Measurements from ENCODE around the gene PMAIP1. TPM values are rescaled to one million over a fixed set of nuclear protein-coding genes. Genes with fewer than 3 reads are reported as not detected.

The PMAIP1 gene
- total RNA-seq, 2 experiments from 2014 or later = 54.7 to 64.7 TPM

DNA sequence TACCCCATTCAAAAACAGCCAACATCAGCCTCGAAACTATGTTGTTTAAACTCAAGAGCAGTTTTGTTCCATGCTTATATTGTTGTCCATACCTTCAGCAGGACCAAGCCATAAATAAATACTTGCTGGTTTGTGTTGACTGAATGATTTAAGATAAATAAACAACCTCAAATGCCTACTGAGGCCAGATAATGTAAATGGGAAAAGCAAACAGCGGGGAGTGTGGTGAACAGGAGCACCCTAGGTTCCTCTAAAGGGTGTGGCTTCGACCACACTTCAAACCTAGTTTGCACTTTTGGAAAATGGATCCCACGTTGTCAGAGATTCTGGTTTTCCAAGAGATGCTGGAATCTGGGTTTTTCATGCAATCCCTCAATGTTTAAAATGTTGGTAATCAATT, 1.7 kb upstream of the PMAIP1 start:
- Mint-ChIP-seq H3K27me3 (no peaks in the 10 kb centered on the region), H3K4me1 (peaks cover 31% of the 10 kb centered on the region), H3K4me3 (peak overlapping the region; percentile 86), H3K27ac (no peak overlapping the region), H3K36me3 (peaks cover 28% of the 10 kb centered on the region), H3K9me3 (ENCODE audit: low read depth) (no peaks in the 10 kb centered on the region)
- ATAC-seq (no peak), DNase-seq (no peak)
- CTCF ChIA-PET = interaction anchor here (1.7 kb wide), 1 partner anchor 60 kb away, joined by 6 read pairs; no protein-coding TSS in a partner anchor

DNA sequence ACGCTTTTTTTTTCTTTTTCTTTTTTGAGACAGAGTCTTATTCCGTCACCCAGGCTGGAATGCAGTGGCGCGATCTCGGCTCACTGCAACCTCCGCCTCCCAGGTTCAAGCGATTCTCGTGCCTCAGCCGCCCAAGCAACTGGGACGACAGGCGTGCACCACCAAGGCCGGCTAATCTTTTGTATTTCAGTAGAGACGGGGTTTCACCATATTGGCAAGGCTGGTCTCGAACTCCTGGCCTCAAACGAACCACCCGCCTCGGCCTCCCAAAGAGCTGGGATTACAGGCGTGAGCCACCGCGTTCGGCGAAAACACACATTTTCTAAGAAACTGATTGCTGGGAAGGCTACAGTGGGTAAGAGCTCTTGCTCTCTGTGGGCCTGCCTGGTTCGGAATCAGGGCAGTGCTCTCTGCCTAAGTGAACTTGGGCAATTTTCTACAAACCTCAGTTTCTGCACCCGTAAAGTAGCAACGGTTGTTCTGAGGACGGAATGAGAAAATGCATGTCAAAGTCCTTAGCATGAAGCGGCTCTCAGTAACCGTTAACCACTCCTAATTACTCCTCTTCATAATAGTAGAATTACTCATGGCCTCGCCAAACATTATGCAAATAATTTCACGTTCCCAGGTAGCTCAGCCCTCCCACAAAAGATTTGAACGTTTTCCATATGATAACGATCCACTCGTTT, 1.0 kb upstream of the PMAIP1 start:
- no peak for ATAC-seq
- H3K27me3 Mint-ChIP-seq = no peaks in the 10 kb centered on the region
- DNase-seq = no peak
- peak overlapping the region; percentile 86 for H3K4me3 Mint-ChIP-seq
- H3K36me3 Mint-ChIP-seq = peaks cover 31% of the 10 kb centered on the region
- no peaks in the 10 kb centered on the region for H3K9me3 Mint-ChIP-seq (ENCODE audit: low read depth)
- peaks cover 33% of the 10 kb centered on the region for H3K4me1 Mint-ChIP-seq
- CTCF ChIA-PET = interaction anchor here (1.1 to 1.7 kb wide), 4 partner anchors 14 to 61 kb away, joined by 4 to 6 read pairs (median 6); no protein-coding TSS in a partner anchor
- H3K27ac Mint-ChIP-seq = peak overlapping the region; percentile 96

DNA sequence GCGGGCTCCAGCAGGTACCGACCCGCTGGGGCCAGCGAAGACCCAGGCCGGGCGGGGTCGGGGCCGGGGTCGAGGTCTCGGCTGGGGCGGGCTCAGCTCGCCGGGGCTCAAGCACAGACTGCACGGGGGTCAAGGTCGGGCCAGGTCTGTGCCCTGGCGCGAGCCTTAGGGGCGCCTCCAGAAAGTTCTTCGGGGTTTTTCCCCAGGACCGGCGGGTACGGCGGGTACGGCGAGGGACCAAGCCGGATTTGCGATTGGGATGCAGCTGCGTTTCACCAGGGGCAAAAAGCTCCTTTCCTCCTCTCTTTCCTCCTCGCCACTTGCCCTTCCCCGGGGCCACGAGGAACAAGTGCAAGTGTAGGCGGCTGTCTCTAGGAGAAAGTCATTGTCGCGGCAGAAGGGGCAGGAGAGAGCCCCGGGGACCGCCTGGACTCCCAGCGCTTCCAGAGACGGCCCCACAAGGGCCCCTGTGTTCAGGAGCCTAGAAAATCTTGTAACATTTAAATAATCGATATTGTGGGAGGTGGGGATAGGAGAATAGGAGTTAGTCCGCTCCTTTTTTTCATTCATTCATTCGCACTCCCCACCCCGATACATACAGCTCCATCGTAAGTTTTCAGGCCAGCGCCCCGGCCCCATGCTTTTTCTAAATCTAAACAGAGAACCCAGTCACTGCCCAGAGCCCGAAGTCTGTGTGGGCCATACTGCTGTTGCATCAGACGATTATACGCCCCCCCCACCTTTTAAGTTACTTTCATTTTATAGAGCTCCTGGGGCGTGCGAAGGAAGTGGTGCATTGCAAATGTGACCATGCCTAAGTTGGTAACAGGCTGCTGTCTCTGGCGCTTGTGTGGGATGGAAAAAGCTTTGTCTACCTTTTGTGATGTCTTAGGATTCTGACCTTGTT, 679 bp downstream of the PMAIP1 start:
- H3K36me3 Mint-ChIP-seq = peaks cover 38% of the 10 kb centered on the region
- H3K27ac Mint-ChIP-seq = peak overlapping the region; percentile 98
- peak overlapping the region; percentile 86 for H3K4me3 Mint-ChIP-seq
- no peaks in the 10 kb centered on the region for H3K9me3 Mint-ChIP-seq (ENCODE audit: low read depth)
- peak; percentile 52 for ATAC-seq
- CTCF ChIA-PET = interaction anchor here (0.8 to 2.3 kb wide), 8 partner anchors 14 to 86 kb away, joined by 3 to 12 read pairs (median 3); no protein-coding TSS in a partner anchor
- H3K27me3 Mint-ChIP-seq = no peaks in the 10 kb centered on the region
- peak; percentile 85 for DNase-seq
- H3K4me1 Mint-ChIP-seq = peaks cover 46% of the 10 kb centered on the region

DNA sequence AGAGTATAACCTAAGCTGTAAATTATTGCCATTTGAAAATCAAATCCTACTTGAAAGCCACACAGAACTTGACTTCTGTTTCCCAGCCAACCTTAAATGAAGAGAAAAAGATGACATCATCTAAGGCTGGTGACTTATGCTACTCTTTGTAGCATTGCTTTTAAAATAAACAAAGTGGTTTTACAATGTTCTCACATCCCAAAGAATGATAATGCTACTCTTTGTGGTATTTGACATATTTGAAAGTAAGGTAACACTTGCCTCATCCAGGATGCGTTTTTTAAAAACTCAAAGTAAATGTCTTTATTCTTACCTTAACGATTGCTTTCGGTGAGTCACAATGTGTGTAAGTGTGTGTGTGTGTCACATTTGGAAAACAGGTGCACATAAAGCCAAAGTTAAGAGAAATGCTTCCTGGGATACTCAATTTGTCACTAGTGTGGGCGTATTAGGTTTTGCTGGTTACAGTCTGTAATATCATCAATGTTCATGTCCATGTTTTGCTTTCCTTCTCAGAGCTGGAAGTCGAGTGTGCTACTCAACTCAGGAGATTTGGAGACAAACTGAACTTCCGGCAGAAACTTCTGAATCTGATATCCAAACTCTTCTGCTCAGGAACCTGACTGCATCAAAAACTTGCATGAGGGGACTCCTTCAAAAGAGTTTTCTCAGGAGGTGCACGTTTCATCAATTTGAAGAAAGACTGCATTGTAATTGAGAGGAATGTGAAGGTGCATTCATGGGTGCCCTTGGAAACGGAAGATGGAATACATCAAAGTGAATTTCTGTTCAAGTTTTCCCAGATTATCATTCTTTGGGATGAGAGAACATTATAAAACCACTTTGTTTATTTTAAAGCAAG, 2.6 kb downstream of the PMAIP1 start:
- no peaks in the 10 kb centered on the region for H3K27me3 Mint-ChIP-seq
- H3K27ac Mint-ChIP-seq = peak overlapping the region; percentile 82
- peaks cover 64% of the 10 kb centered on the region for H3K4me1 Mint-ChIP-seq
- H3K4me3 Mint-ChIP-seq = peak overlapping the region; percentile 86
- H3K36me3 Mint-ChIP-seq = peaks cover 38% of the 10 kb centered on the region
- DNase-seq (no peak), ATAC-seq (no peak)
- CTCF ChIA-PET = interaction anchor here (2.3 kb wide), 1 partner anchor 65 kb away, joined by 12 read pairs; no protein-coding TSS in a partner anchor
- H3K9me3 Mint-ChIP-seq (ENCODE audit: low read depth) = no peaks in the 10 kb centered on the region

DNA sequence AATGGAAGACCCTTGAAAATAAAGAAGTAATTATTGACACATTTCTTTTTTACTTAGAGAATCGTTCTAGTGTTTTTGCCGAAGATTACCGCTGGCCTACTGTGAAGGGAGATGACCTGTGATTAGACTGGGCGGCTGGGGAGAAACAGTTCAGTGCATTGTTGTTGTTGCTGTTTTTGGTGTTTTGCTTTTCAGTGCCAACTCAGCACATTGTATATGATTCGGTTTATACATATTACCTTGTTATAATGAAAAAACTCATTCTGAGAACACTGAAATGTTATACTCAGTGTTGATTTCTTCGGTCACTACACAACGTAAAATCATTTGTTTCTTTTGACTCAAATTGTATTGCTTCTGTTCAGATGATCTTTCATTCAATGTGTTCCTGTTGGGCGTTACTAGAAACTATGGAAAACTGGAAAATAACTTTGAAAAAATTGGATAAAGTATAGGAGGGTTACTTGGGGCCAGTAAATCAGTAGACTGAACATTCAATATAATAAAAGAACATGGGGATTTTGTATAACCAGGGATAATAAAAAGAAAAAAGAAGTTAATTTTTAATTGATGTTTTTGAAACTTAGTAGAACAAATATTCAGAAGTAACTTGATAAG, 3.3 kb downstream of the PMAIP1 start:
- Mint-ChIP-seq H3K27me3 (no peaks in the 10 kb centered on the region), H3K27ac (peak overlapping the region; percentile 82), H3K9me3 (ENCODE audit: low read depth) (no peaks in the 10 kb centered on the region), H3K4me1 (peaks cover 66% of the 10 kb centered on the region), H3K4me3 (peak overlapping the region; percentile 86), H3K36me3 (peaks cover 36% of the 10 kb centered on the region)
- DNase-seq (no peak), ATAC-seq (no peak)
- CTCF ChIA-PET = no interaction called here

DNA sequence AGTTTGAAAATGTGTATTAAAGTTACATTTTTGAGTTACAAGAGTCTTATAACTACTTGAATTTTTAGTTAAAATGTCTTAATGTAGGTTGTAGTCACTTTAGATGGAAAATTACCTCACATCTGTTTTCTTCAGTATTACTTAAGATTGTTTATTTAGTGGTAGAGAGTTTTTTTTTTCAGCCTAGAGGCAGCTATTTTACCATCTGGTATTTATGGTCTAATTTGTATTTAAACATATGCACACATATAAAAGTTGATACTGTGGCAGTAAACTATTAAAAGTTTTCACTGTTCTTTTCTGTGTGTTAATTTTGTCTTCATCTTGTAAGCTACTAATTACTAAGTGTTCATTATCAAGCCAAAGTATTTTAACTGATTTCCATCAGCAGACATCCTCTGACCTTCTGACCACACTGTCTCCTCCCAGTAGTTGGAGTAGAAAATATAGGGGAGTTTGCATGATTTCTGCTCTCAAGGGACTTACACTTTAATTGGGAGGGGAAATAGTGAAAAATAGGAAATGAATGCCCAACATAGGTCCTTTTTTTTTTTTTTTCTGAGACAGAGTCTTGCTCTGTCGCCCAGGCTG, 4.3 kb downstream of the PMAIP1 start:
- peaks cover 66% of the 10 kb centered on the region for H3K4me1 Mint-ChIP-seq
- peaks cover 33% of the 10 kb centered on the region for H3K36me3 Mint-ChIP-seq
- no peak for ATAC-seq
- no peak for DNase-seq
- peak overlapping the region; percentile 95 for H3K27ac Mint-ChIP-seq
- peak overlapping the region; percentile 60 for H3K4me3 Mint-ChIP-seq
- H3K27me3 Mint-ChIP-seq = no peaks in the 10 kb centered on the region
- CTCF ChIA-PET = interaction anchor here (1.2 to 1.7 kb wide), 3 partner anchors 15 to 22 kb away, joined by 3 to 7 read pairs (median 4); no protein-coding TSS in a partner anchor
- H3K9me3 Mint-ChIP-seq (ENCODE audit: low read depth) = no peaks in the 10 kb centered on the region

DNA sequence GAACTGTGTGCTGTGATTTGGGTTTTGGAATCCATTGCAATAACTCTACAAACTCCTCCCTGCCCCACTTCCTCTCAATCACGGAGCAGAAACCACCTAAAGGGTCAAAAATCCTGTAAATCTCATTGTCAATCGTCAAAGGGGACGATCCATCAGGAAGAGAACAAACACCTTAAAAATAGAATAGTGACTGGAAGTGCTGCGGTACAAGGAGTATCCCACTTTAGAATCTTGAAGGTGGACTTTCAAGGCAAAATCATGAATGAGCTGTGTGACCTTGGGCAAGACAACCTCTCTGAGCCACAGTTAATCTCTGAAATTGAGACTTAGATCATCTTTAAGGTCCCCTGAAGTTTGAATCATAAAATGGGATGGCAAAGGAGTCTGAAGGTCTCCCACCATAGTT, 5.9 kb downstream of the PMAIP1 start:
- ATAC-seq (no peak), DNase-seq (no peak)
- H3K36me3 Mint-ChIP-seq = peaks cover 31% of the 10 kb centered on the region
- peak overlapping the region; percentile 80 for H3K27ac Mint-ChIP-seq
- CTCF ChIA-PET = interaction anchor here (1.1 to 1.7 kb wide), 3 partner anchors 13 to 68 kb away, joined by 3 to 7 read pairs (median 4); no protein-coding TSS in a partner anchor
- no peaks in the 10 kb centered on the region for H3K27me3 Mint-ChIP-seq
- peaks cover 65% of the 10 kb centered on the region for H3K4me1 Mint-ChIP-seq
- no peaks in the 10 kb centered on the region for H3K9me3 Mint-ChIP-seq (ENCODE audit: low read depth)
- no peak overlapping the region for H3K4me3 Mint-ChIP-seq

DNA sequence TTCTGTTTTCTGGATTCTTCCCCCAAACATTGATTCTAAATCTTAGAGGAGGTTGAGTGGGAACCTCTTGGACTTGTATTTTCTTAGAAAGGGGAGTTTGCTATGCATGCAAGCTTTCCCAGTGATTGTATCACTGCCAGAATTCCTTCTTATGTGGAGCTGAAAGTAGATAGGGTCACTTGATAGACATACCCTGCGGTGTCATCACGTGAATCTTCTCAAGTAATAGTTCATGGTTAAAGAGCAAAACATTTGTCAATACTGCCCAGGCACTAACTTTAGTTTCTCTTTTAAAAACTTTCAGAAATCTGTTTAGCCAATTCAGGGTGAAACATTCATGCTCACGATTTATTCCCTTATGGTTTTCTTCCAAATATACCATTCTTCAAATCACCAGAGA, 6.4 kb downstream of the PMAIP1 start:
- no peak for ATAC-seq
- H3K4me1 Mint-ChIP-seq = peaks cover 66% of the 10 kb centered on the region
- CTCF ChIA-PET = interaction anchor here (1.1 to 1.7 kb wide), 2 partner anchors 13 to 69 kb away, joined by 3 to 7 read pairs; no protein-coding TSS in a partner anchor
- no peak for DNase-seq
- no peak overlapping the region for H3K4me3 Mint-ChIP-seq
- no peaks in the 10 kb centered on the region for H3K9me3 Mint-ChIP-seq (ENCODE audit: low read depth)
- no peaks in the 10 kb centered on the region for H3K27me3 Mint-ChIP-seq
- H3K36me3 Mint-ChIP-seq = peaks cover 26% of the 10 kb centered on the region
- H3K27ac Mint-ChIP-seq = peak overlapping the region; percentile 80

DNA sequence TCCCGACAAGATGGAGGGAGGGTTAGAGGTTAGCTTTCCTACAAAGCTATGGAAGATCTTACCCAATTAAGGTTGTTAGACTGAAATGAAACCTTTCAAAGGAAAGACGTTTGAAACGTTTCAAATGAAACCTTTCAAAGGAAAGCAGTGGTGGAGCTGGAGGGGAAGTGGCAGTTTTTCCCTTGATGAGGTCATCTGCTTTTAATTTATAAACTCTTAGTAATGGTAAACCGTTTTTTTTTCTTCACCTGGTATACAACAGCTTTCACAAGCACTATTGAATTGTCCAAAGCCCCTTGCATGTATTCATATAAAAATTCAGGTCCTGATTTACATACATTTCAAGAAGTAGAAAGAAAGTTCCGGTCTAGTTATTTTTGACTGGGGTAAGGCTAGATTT, 7.4 kb downstream of the PMAIP1 start:
- DNase-seq = no peak
- ATAC-seq = no peak
- Mint-ChIP-seq H3K27me3 (no peaks in the 10 kb centered on the region), H3K27ac (peak overlapping the region; percentile 80), H3K36me3 (peaks cover 19% of the 10 kb centered on the region), H3K4me1 (peaks cover 61% of the 10 kb centered on the region), H3K9me3 (ENCODE audit: low read depth) (no peaks in the 10 kb centered on the region), H3K4me3 (peak overlapping the region; percentile 53)
- CTCF ChIA-PET = interaction anchor here (0.7 kb wide), 1 partner anchor 67 kb away, joined by 3 read pairs; no protein-coding TSS in a partner anchor

DNA sequence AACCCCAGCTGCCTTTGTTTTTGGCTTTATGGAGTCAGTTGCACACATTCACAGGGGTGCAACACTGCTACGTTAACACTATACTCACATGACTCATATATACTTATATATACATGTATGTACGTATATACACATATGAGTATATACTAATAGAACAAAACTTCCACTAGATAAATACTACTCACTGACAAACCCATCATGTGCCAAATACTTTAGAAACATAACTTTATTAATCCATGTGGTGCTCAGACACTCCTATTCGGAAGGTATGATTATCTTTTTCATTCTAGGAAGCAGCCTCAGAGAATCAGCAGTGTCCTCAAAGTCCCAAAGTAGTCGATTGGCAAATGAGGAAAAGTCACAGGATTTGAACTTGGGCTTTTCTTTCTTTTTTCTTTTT, 7.9 kb downstream of the PMAIP1 start:
- ATAC-seq = no peak
- H3K9me3 Mint-ChIP-seq (ENCODE audit: low read depth) = no peaks in the 10 kb centered on the region
- CTCF ChIA-PET = interaction anchor here (0.7 kb wide), 1 partner anchor 67 kb away, joined by 3 read pairs; no protein-coding TSS in a partner anchor
- peaks cover 56% of the 10 kb centered on the region for H3K4me1 Mint-ChIP-seq
- H3K36me3 Mint-ChIP-seq = peaks cover 16% of the 10 kb centered on the region
- DNase-seq = no peak
- H3K27ac Mint-ChIP-seq = peak overlapping the region; percentile 80
- no peaks in the 10 kb centered on the region for H3K27me3 Mint-ChIP-seq
- no peak overlapping the region for H3K4me3 Mint-ChIP-seq

DNA sequence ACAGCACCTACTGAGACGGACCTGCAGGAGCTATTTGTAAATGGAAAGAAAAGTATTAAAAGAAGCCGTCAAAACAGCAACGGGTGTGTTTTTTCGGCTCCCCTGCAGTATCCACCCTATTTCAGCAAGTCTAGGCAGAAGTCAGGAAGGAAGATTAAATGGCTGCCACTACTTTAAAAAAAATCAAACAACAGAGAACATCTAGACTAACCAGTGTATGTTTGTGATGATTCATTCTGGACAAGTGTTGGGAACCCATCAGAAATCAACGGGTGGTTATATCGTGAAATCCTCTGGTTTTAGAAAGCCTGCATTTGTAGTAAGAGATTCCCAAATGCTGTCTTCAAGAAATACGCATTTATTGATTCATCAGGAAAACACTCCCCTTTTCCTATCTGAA, 9.0 kb downstream of the PMAIP1 start:
- Mint-ChIP-seq H3K4me1 (peaks cover 49% of the 10 kb centered on the region), H3K4me3 (no peak overlapping the region), H3K36me3 (peaks cover 11% of the 10 kb centered on the region), H3K9me3 (ENCODE audit: low read depth) (no peaks in the 10 kb centered on the region), H3K27ac (no peak overlapping the region), H3K27me3 (no peaks in the 10 kb centered on the region)
- CTCF ChIA-PET = interaction anchor here (1.1 kb wide), 1 partner anchor 42 kb away, joined by 3 read pairs; no protein-coding TSS in a partner anchor
- no peak for ATAC-seq
- DNase-seq = no peak
